ENCODE data around the gene SPRYD7. TPM values are rescaled to one million over a fixed set of nuclear protein-coding genes. Genes with fewer than 3 reads are reported as not detected.
"Not testable (repeated sequence)": the region's sequence is repeated elsewhere in the genome, so short reads cannot be mapped to it uniquely, and the experiment has no call there.

SPRYD7 gene
- 13.0 TPM for total RNA-seq
- long read RNA-seq, transcript SPRYD7-201 (5 exons, 3,053 nt): major isoform, 38 of 45 reads
- long read RNA-seq, partial matches to known transcripts: 0 of 45 reads
- long read RNA-seq, other reads (novel, unspliced or antisense): 4 of 45 reads

- intact Hi-C loops (cut with DNase I): loop anchor here (1.0 to 5.0 kb wide), 2 partner anchors 61 to 144 kb away; partner anchors contain the start of genes KPNA3 and TRIM13
- peak; percentile 100 for DNase-seq (ENCODE audit: low spot score)
Observed at GRCh38 chr13:49936075-49936967, at the start of gene SPRYD7. SPRYD7 (minus strand) TSS chr13:49936340; CDS start chr13:49936235, 105 bp downstream.

GRCh38 chr13:49985129-49985528 is 49.0 kb upstream of the SPRYD7 start:
- intact Hi-C loops (cut with DNase I): no loop called here
- no peak for DNase-seq (ENCODE audit: low spot score)

- no peak for DNase-seq (ENCODE audit: low spot score)
- intact Hi-C loops (cut with DNase I): no loop called here
Observed at GRCh38 chr13:49980266-49980665, 44.1 kb upstream of the SPRYD7 start.

GRCh38 chr13:49977992-49978391 is 41.9 kb upstream of the SPRYD7 start:
- intact Hi-C loops (cut with DNase I): loop anchor here (2.0 to 10.0 kb wide), 4 partner anchors 555 to 1087 kb away; no protein-coding TSS in a partner anchor
- DNase-seq (ENCODE audit: low spot score): no peak

GRCh38 chr13:49976314-49977258 is 40.4 kb upstream of the SPRYD7 start:
- intact Hi-C loops (cut with DNase I): loop anchor here (2.0 to 10.0 kb wide), 4 partner anchors 556 to 1088 kb away; no protein-coding TSS in a partner anchor
- DNase-seq (ENCODE audit: low spot score): peak; percentile 79

- intact Hi-C loops (cut with DNase I): loop anchor here (2.0 to 10.0 kb wide), 4 partner anchors 557 to 1089 kb away; no protein-coding TSS in a partner anchor
- DNase-seq (ENCODE audit: low spot score): no peak
Observed at GRCh38 chr13:49975826-49976225, 39.7 kb upstream of the SPRYD7 start.

GRCh38 chr13:49972709-49973108 is 36.6 kb upstream of the SPRYD7 start:
- no peak for DNase-seq (ENCODE audit: low spot score)

GRCh38 chr13:49967456-49967855 is 31.3 kb upstream of the SPRYD7 start:
- no peak for DNase-seq (ENCODE audit: low spot score)

More at GRCh38 chr13:49972709-49973108, 36.6 kb upstream of the SPRYD7 start:
- intact Hi-C loops (cut with DNase I): loop anchor here (10.0 kb wide), 1 partner anchor 1092 kb away; no protein-coding TSS in a partner anchor

GRCh38 chr13:49958321-49958720 is 22.2 kb upstream of the SPRYD7 start:
- DNase-seq (ENCODE audit: low spot score): no peak
- intact Hi-C loops (cut with DNase I): no loop called here

More at GRCh38 chr13:49967456-49967855, 31.3 kb upstream of the SPRYD7 start:
- intact Hi-C loops (cut with DNase I): no loop called here

- intact Hi-C loops (cut with DNase I): no loop called here
- no peak for DNase-seq (ENCODE audit: low spot score)
Observed at GRCh38 chr13:49956131-49956530, 20.0 kb upstream of the SPRYD7 start.

GRCh38 chr13:49954674-49955455 is 18.7 kb upstream of the SPRYD7 start:
- DNase-seq (ENCODE audit: low spot score): no peak
- intact Hi-C loops (cut with DNase I): no loop called here

GRCh38 chr13:49953560-49953959 is 17.4 kb upstream of the SPRYD7 start:
- intact Hi-C loops (cut with DNase I): no loop called here
- no peak for DNase-seq (ENCODE audit: low spot score)

GRCh38 chr13:49951754-49952535 is 15.8 kb upstream of the SPRYD7 start:
- intact Hi-C loops (cut with DNase I): no loop called here

GRCh38 chr13:49948777-49949270 is 12.7 kb upstream of the SPRYD7 start:
- intact Hi-C loops (cut with DNase I): not testable (repeated sequence)

More at GRCh38 chr13:49951754-49952535, 15.8 kb upstream of the SPRYD7 start:
- no peak for DNase-seq (ENCODE audit: low spot score)

GRCh38 chr13:49939321-49939720 is 3.2 kb upstream of the SPRYD7 start:
- DNase-seq (ENCODE audit: low spot score): no peak
- intact Hi-C loops (cut with DNase I): loop anchor here (5.0 kb wide), 1 partner anchor 58 kb away; the partner anchor contains the start of gene TRIM13

More at GRCh38 chr13:49948777-49949270, 12.7 kb upstream of the SPRYD7 start:
- DNase-seq (ENCODE audit: low spot score): not testable (repeated sequence)

- no peak for DNase-seq (ENCODE audit: low spot score)
- intact Hi-C loops (cut with DNase I): loop anchor here (5.0 kb wide), 1 partner anchor 58 kb away; the partner anchor contains the start of gene TRIM13
Observed at GRCh38 chr13:49938921-49939320, 2.8 kb upstream of the SPRYD7 start.

- intact Hi-C loops (cut with DNase I): loop anchor here (5.0 kb wide), 1 partner anchor 59 kb away; the partner anchor contains the start of gene TRIM13
- DNase-seq (ENCODE audit: low spot score): no peak
Observed at GRCh38 chr13:49938314-49938713, 2.2 kb upstream of the SPRYD7 start.

All from cardiac septum (tissue), 1 donor.